HL-60 (cell line): ENCODE results near the gene METRNL.

Experiments
- DNase-seq, 2 experiments: peaks; one replicate each; pipeline ENCODE4 v3.0.0-alpha.2; 2010 to 2020; ENCODE audit warnings: low read depth in 1 of 2, low spot score in 1 of 2
- H3K27ac ChIP-seq: fragments of 250-450 bp; sonication (Bioruptor Pico); replicated peaks from 2 replicates; pipeline ENCODE4 v1.5.1; 2020; ENCODE audit warnings: mild to moderate bottlenecking, moderate library complexity
- H3K27me3 ChIP-seq: fragments of 250-450 bp; sonication (Bioruptor Pico); 2 replicates; pipeline ENCODE4 v1.5.1; 2021; ENCODE audit warnings: mild to moderate bottlenecking, moderate library complexity; ENCODE audit not compliant: insufficient read depth, poor library complexity, severe bottlenecking
- H3K4me3 ChIP-seq: replicated peaks from 2 replicates; pipeline ENCODE4 v1.5.1; 2011; ENCODE audit warnings: mild to moderate bottlenecking, control low read depth, low read length; ENCODE audit not compliant: insufficient read depth
- CTCF ChIP-seq: IDR thresholded peaks from one replicate; pipeline ENCODE4 v1.5.1; 2011; ENCODE audit warnings: low read length, control low read depth, inconsistent platforms; ENCODE audit not compliant: insufficient read depth
- GABPA ChIP-seq: IDR thresholded peaks from 2 replicates; pipeline ENCODE4 v1.6.1; 2012; ENCODE audit warnings: low read depth
- POLR2AphosphoS5 ChIP-seq: IDR thresholded peaks from 2 replicates; pipeline ENCODE4 v1.6.1; 2012; ENCODE audit warnings: low read depth
- SPI1 ChIP-seq: IDR thresholded peaks from 2 replicates; pipeline ENCODE4 v1.6.1; 2012; ENCODE audit warnings: low read depth, mild to moderate bottlenecking, borderline replicate concordance
- TF ChIP-seq, protein P1 (sequence below): IDR thresholded peaks from 2 replicates; pipeline ENCODE4 v1.6.1; 2012; ENCODE audit warnings: low read depth; ENCODE audit not compliant: insufficient replicate concordance

Gene METRNL

GRCh38 chr17:83135692-83136091, 56.3 kb downstream of the METRNL start:
- H3K27me3 ChIP-seq: no peaks in the 10 kb centered on the region
- TF ChIP-seq POLR2AphosphoS5 (no peak), CTCF (no peak), GABPA (no peak), SPI1 (no peak)
- TF ChIP-seq, protein P1, sequence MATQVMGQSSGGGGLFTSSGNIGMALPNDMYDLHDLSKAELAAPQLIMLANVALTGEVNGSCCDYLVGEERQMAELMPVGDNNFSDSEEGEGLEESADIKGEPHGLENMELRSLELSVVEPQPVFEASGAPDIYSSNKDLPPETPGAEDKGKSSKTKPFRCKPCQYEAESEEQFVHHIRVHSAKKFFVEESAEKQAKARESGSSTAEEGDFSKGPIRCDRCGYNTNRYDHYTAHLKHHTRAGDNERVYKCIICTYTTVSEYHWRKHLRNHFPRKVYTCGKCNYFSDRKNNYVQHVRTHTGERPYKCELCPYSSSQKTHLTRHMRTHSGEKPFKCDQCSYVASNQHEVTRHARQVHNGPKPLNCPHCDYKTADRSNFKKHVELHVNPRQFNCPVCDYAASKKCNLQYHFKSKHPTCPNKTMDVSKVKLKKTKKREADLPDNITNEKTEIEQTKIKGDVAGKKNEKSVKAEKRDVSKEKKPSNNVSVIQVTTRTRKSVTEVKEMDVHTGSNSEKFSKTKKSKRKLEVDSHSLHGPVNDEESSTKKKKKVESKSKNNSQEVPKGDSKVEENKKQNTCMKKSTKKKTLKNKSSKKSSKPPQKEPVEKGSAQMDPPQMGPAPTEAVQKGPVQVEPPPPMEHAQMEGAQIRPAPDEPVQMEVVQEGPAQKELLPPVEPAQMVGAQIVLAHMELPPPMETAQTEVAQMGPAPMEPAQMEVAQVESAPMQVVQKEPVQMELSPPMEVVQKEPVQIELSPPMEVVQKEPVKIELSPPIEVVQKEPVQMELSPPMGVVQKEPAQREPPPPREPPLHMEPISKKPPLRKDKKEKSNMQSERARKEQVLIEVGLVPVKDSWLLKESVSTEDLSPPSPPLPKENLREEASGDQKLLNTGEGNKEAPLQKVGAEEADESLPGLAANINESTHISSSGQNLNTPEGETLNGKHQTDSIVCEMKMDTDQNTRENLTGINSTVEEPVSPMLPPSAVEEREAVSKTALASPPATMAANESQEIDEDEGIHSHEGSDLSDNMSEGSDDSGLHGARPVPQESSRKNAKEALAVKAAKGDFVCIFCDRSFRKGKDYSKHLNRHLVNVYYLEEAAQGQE: no peak
- no peak overlapping the region for H3K27ac ChIP-seq
- no peak for DNase-seq
- no peak overlapping the region for H3K4me3 ChIP-seq

DNA sequence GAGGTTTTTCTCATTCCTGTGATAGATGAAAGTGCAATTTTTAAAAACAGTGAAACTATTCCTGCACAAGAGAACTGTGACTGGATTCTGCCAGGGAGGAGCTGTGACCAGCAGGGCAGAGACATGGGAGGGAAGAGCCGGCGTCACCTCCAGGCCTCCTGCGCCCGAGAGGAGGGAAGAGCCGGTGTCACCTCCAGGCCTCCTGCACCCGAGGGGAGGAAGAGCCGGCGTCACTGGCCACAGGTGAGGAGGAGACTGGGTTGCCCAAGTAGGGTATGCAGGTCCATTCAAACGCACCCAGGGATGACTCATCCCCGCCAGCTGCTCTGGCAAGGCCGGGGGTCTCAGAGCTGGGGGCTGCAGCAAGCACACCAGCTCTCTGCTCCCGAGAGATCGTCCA, 56.7 kb downstream of the METRNL start:
- H3K27ac ChIP-seq: no peak overlapping the region
- TF ChIP-seq, protein P1: no peak
- TF ChIP-seq GABPA: no peak
- no peak for TF ChIP-seq POLR2AphosphoS5
- no peak for TF ChIP-seq SPI1
- no peak for TF ChIP-seq CTCF
- no peak overlapping the region for H3K4me3 ChIP-seq
- H3K27me3 ChIP-seq: no peaks in the 10 kb centered on the region
- no peak for DNase-seq

DNA sequence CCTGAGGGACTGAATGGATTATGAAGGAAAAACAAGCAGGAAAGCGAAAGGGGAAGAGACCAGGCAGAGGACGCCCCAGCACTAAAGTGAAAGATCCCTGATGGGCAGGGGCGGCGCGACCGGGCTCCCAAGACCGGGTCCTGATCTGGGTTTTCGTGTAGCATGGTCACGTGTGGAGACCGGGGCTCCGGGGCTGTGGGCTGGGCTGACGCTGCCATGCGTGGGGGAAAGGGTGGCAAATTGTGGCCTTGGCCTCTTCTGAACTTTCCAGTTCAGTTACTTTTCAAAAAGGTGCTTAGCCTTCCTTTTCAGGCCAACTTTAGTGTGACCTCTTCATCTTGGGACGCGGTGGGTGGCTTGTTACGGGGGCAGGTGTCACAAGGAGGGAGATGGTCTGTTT, 57.5 kb downstream of the METRNL start:
- Histone ChIP-seq H3K27ac (no peak overlapping the region), H3K27me3 (no peaks in the 10 kb centered on the region)
- no peak for TF ChIP-seq CTCF
- TF ChIP-seq GABPA: no peak
- TF ChIP-seq, protein P1: no peak
- TF ChIP-seq SPI1: no peak
- no peak for TF ChIP-seq POLR2AphosphoS5

More for the DNA sequence above, 57.5 kb downstream of the METRNL start:
- no peak overlapping the region for H3K4me3 ChIP-seq
- DNase-seq: no peak
